Central memory CD8-positive, alpha-beta T cell (primary cell): Measurements from ENCODE around the gene ZDHHC11.
A peak's percentile ranks its signal among the peaks of the same experiment; 100 is the strongest.
"Not testable (repeated sequence)": the region's sequence is repeated elsewhere in the genome, so short reads cannot be mapped to it uniquely, and the experiment has no call there.

Experiments
- ATAC-seq: fragments of 150-1000 bp; cut with Tn5 transposase; replicated peaks from 2 replicates; pipeline ENCODE4 v1.10.0; 2022; ENCODE audit warnings: mild to moderate bottlenecking, moderate FRiP score, moderate number of reproducible peaks; ENCODE audit not compliant: poor library complexity, severe bottlenecking; ENCODE audit errors: extremely low read depth
- DNase-seq, 2 donors: peaks; one replicate each; pipeline ENCODE4 v3.0.0; 2021; ENCODE audit warnings: low spot score in 2 of 2
- H3K27ac Mint-ChIP-seq: one replicate; pipeline ENCODE4 v1.8.0; 2022; ENCODE audit warnings: low read depth, mild to moderate bottlenecking, moderate library complexity, mixed read lengths
- H3K27me3 Mint-ChIP-seq: one replicate; pipeline ENCODE4 v1.8.0; 2022; ENCODE audit warnings: mixed read lengths
- H3K36me3 Mint-ChIP-seq: one replicate; pipeline ENCODE4 v1.8.0; 2022; ENCODE audit warnings: mild to moderate bottlenecking, moderate library complexity, mixed read lengths; ENCODE audit not compliant: insufficient read depth
- H3K4me1 Mint-ChIP-seq: one replicate; pipeline ENCODE4 v1.8.0; 2022; ENCODE audit warnings: mixed read lengths
- H3K4me3 Mint-ChIP-seq: one replicate; pipeline ENCODE4 v1.8.0; 2022; ENCODE audit warnings: mild to moderate bottlenecking, moderate library complexity, mixed read lengths
- H3K9me3 Mint-ChIP-seq: one replicate; pipeline ENCODE4 v1.8.0; 2022; ENCODE audit warnings: mixed read lengths

The ZDHHC11 gene

GRCh38 chr5:861442-862366 lies 10.9 kb upstream of the ZDHHC11 start:
- DNase-seq (no peak), ATAC-seq (no peak)
- H3K27me3 Mint-ChIP-seq = no peaks in the 10 kb centered on the region
- H3K4me1 Mint-ChIP-seq = peaks cover 10% of the 10 kb centered on the region
- no peak overlapping the region for H3K4me3 Mint-ChIP-seq
- H3K27ac Mint-ChIP-seq = no peak overlapping the region
- H3K9me3 Mint-ChIP-seq = no peaks in the 10 kb centered on the region
- H3K36me3 Mint-ChIP-seq = peaks cover 13% of the 10 kb centered on the region

DNA sequence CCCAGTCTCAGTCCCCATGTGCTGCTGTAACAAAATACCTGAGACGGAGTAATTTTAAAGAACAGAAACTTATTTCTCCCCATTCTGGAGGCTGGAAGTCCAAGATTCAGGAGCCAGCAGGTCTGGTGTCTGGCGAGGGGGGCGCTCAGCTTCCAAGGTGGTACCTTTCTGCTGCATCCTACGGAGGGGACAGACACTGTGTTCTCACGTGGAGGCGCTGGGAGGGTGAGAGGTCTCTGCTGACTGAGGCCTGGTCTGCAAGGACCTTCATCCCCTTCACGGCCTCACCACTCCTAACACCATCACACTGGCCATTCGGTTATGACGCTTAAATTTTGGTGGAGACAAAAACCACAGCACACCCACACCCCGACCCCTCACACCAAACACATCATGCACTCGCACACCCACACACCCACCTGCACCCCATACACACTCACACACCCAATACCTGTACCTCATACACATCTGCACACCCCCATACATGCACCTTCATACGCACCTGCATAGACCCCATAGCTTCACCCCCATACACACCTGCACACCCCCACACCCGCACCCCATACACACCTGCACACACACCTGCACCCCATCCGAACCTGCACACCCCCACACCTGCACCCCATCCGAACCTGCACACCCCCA lies 9.8 kb upstream of the ZDHHC11 start:
- DNase-seq (no peak), ATAC-seq (no peak)
- H3K4me1 Mint-ChIP-seq = peaks cover 5% of the 10 kb centered on the region
- no peaks in the 10 kb centered on the region for H3K27me3 Mint-ChIP-seq
- peaks cover 6% of the 10 kb centered on the region for H3K36me3 Mint-ChIP-seq
- no peaks in the 10 kb centered on the region for H3K9me3 Mint-ChIP-seq
- no peak overlapping the region for H3K4me3 Mint-ChIP-seq
- H3K27ac Mint-ChIP-seq = no peak overlapping the region

GRCh38 chr5:859798-860296 lies 9.1 kb upstream of the ZDHHC11 start:
- ATAC-seq (no peak), DNase-seq (no peak)

DNA sequence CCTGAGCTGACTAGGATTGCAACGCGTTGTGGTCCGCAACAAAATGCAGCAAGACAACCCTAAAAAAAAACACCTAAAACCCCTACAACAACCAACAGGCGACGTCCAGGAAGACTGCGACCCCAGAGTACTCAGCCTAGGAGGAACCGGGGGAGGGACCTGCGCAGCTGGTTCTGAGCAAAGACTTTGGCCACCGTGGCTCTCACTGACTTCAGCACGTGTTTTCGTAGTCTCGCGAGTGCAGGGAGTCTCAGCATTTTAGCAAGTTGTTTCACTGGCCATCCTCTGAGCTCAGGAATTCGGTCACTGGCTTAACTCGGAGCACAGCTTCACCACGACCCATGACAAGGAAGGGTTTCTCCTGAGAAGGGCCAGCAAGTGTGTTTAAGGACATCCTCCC lies 8.6 kb upstream of the ZDHHC11 start:
- H3K27me3 Mint-ChIP-seq = no peaks in the 10 kb centered on the region
- no peaks in the 10 kb centered on the region for H3K9me3 Mint-ChIP-seq
- H3K4me1 Mint-ChIP-seq = peaks cover 5% of the 10 kb centered on the region
- peaks cover 4% of the 10 kb centered on the region for H3K36me3 Mint-ChIP-seq
- ATAC-seq (no peak), DNase-seq (no peak)
- H3K4me3 Mint-ChIP-seq = no peak overlapping the region
- H3K27ac Mint-ChIP-seq = no peak overlapping the region

More at GRCh38 chr5:859798-860296, 9.1 kb upstream of the ZDHHC11 start:
- Mint-ChIP-seq H3K4me1 (peaks cover 5% of the 10 kb centered on the region), H3K27ac (no peak overlapping the region), H3K36me3 (peaks cover 4% of the 10 kb centered on the region), H3K9me3 (no peaks in the 10 kb centered on the region), H3K4me3 (no peak overlapping the region), H3K27me3 (no peaks in the 10 kb centered on the region)

DNA sequence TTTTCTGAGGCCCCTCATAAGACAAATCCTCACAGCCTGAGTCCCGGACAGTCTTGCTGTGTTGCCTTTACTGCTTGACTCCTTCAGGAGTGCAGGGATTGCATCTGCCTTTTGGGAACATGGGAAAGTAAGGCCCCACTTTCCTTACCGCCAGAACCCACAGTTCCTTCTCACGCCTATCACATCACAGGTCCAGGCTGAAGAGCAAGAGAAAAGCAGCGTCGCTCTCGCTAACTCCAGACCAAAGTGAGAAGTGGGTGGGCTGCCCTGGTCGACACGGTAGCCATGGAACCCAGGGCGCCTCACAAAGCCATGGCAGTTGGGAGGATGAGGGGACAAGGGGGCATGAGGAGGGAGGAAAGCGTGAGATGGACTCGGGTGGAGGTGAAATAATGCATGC lies 7.9 kb upstream of the ZDHHC11 start:
- Mint-ChIP-seq H3K4me3 (no peak overlapping the region), H3K27ac (peak overlapping the region; percentile 52), H3K36me3 (no peaks in the 10 kb centered on the region), H3K4me1 (peaks cover 3% of the 10 kb centered on the region), H3K9me3 (no peaks in the 10 kb centered on the region), H3K27me3 (no peaks in the 10 kb centered on the region)
- no peak for DNase-seq
- ATAC-seq = no peak

GRCh38 chr5:856531-857425 lies 6.0 kb upstream of the ZDHHC11 start:
- Mint-ChIP-seq H3K9me3 (no peaks in the 10 kb centered on the region), H3K4me1 (no peaks in the 10 kb centered on the region), H3K36me3 (no peaks in the 10 kb centered on the region), H3K27ac (no peak overlapping the region), H3K27me3 (no peaks in the 10 kb centered on the region), H3K4me3 (no peak overlapping the region)
- DNase-seq (no peak), ATAC-seq (no peak)

DNA sequence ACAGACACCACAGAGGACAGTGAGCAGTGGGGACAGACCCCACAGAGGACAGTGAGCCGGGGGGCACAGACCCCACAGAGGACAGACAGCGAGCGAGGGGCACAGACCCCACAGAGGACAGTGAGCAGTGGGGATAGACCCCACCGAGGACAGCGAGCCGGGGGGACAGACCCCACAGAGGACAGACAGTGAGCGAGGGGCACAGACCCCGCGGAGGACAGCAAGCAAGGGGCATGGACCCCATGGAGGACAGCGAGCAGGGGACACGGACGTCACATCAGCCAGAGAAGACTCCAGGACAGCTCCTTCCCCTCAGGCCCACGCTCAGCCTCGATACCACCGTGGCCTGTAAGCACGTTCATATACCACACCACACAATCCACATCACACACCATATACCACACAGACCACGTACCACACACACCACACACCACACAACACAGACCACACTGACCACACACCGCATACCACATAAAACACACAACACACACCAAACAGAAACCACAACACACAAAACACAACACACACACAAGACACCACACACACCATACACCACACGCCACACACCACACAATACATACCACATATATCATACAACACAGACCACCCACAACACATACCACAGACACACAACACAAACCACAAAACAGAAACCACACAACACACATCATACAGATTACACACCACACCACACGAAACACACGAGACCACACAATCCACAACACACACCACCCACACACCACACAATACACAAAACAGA lies 5.2 kb upstream of the ZDHHC11 start:
- H3K4me1 Mint-ChIP-seq = no peaks in the 10 kb centered on the region
- DNase-seq (no peak), ATAC-seq (peak; percentile 19)
- H3K9me3 Mint-ChIP-seq = no peaks in the 10 kb centered on the region
- H3K27me3 Mint-ChIP-seq = no peaks in the 10 kb centered on the region
- H3K36me3 Mint-ChIP-seq = no peaks in the 10 kb centered on the region
- no peak overlapping the region for H3K4me3 Mint-ChIP-seq
- no peak overlapping the region for H3K27ac Mint-ChIP-seq

- H3K4me3 Mint-ChIP-seq = no peak overlapping the region
- H3K9me3 Mint-ChIP-seq = no peaks in the 10 kb centered on the region
- H3K27me3 Mint-ChIP-seq = no peaks in the 10 kb centered on the region
- H3K36me3 Mint-ChIP-seq = no peaks in the 10 kb centered on the region
- no peaks in the 10 kb centered on the region for H3K4me1 Mint-ChIP-seq
- DNase-seq (no peak), ATAC-seq (no peak)
- H3K27ac Mint-ChIP-seq = no peak overlapping the region
Observed at GRCh38 chr5:854966-855743, 4.4 kb upstream of the ZDHHC11 start.

DNA sequence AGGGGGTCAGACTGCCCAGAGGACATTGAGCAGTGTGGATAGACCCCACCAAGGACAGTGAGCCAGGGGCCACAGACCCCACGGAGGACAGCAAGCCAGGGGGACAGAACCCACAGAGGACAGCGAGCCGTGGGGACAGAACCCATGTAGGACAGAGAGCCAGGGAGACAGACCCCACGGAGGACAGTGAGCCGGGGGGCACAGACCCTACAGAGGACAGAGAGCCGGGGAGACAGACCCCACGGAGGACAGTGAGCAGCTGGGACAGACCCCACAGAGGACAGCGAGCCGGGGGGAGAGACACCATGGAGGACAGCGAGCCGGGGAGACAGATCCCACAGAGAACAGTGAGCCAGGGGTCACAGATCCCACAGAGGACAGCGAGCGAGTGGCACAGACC lies 3.4 kb upstream of the ZDHHC11 start:
- H3K27ac Mint-ChIP-seq = no peak overlapping the region
- ATAC-seq (no peak), DNase-seq (no peak)
- no peaks in the 10 kb centered on the region for H3K9me3 Mint-ChIP-seq
- H3K36me3 Mint-ChIP-seq = no peaks in the 10 kb centered on the region
- no peaks in the 10 kb centered on the region for H3K4me1 Mint-ChIP-seq
- H3K27me3 Mint-ChIP-seq = no peaks in the 10 kb centered on the region
- no peak overlapping the region for H3K4me3 Mint-ChIP-seq

GRCh38 chr5:853416-854090 lies 2.8 kb upstream of the ZDHHC11 start:
- H3K4me3 Mint-ChIP-seq, H3K27me3 Mint-ChIP-seq, H3K27ac Mint-ChIP-seq, H3K4me1 Mint-ChIP-seq, H3K9me3 Mint-ChIP-seq, ATAC-seq, H3K36me3 Mint-ChIP-seq, DNase-seq: not testable (repeated sequence)
